Panc1 (cell line): Measurements from ENCODE around the gene AVL9. TPM values are rescaled to one million over a fixed set of nuclear protein-coding genes. Genes with fewer than 3 reads are reported as not detected.

ENCODE experiments used
- ATAC-seq: fragments of 200-7000 bp; cut with Tn5 transposase; 2 replicates; pipeline ENCODE4 v1.9.1; 2020; ENCODE audit warnings: mild to moderate bottlenecking, moderate library complexity
- Bru-seq: library from RNA; stranded (reverse); fragments of 400-500 nt; gene quantifications from one replicate; lab custom pipeline; 2021; lab: Mats Ljungman, UMichigan
- BruChase-seq, 2 experiments: library from RNA; stranded (reverse); fragments of 400-500 nt; gene quantifications; one replicate each; lab custom pipeline; 2021; lab: Mats Ljungman, UMichigan
- BruUV-seq: library from RNA; stranded (reverse); fragments of 400-500 nt; replicated peaks from 2 replicates; lab custom pipeline; 2021; lab: Mats Ljungman, UMichigan
- CTCF ChIA-PET: fragments of 300-600 bp; sonication (Branson Sonifier 250); formaldehyde crosslinking; loops from one replicate; lab custom pipeline; 2022; ENCODE audit warnings: antibody characterized with exemption; lab: Charles Lee
- POLR2A ChIA-PET: fragments of 300-600 bp; sonication (Branson Sonifier 250); formaldehyde crosslinking; loops from one replicate; lab custom pipeline; 2022; ENCODE audit warnings: antibody characterized with exemption; lab: Charles Lee
- DNase-seq: peaks from one replicate; pipeline ENCODE4 v3.0.0-alpha.2; 2010; ENCODE audit warnings: low read depth, low spot score
- H3K27ac ChIP-seq: 2 replicates; pipeline ENCODE4 v1.5.1; 2011; ENCODE audit warnings: mild to moderate bottlenecking, low read length, inconsistent platforms
- H3K27me3 ChIP-seq: fragments of 200-500 bp; sonication (Bioruptor generic); 2 replicates; pipeline ENCODE4 v1.6.0; 2014; ENCODE audit warnings: low read length, inconsistent platforms; ENCODE audit not compliant: control insufficient read depth, insufficient read depth
- H3K36me3 ChIP-seq: fragments of 200-500 bp; sonication (Bioruptor generic); 2 replicates; pipeline ENCODE4 v1.5.1; 2014; ENCODE audit warnings: inconsistent platforms, mild to moderate bottlenecking, low read length, moderate library complexity; ENCODE audit not compliant: control insufficient read depth, insufficient read depth
- H3K4me1 ChIP-seq: 2 replicates; pipeline ENCODE4 v1.5.1; 2011; ENCODE audit warnings: inconsistent platforms, mild to moderate bottlenecking, low read length, moderate library complexity; ENCODE audit not compliant: control insufficient read depth, insufficient read depth
- H3K4me3 ChIP-seq, 2 experiments: 2 replicates each; pipeline ENCODE4 v1.5.1; 2011 to 2012; ENCODE audit warnings: low read depth in 2 of 2, low read length in 2 of 2, mild to moderate bottlenecking in 2 of 2, inconsistent platforms in 1 of 2, moderate library complexity in 1 of 2
- H3K9me3 ChIP-seq: fragments of 200-500 bp; sonication (Bioruptor generic); 2 replicates; pipeline ENCODE4 v1.5.1; 2014; ENCODE audit warnings: low read depth, mild to moderate bottlenecking, inconsistent platforms, low read length, moderate library complexity; ENCODE audit not compliant: control insufficient read depth, insufficient read depth
- CTCF ChIP-seq: fragments of 450-650 bp; IDR thresholded peaks from 2 replicates; pipeline ENCODE4 v1.5.1; 2017; ENCODE audit warnings: mild to moderate bottlenecking
- POLR2AphosphoS5 ChIP-seq: IDR thresholded peaks from 2 replicates; pipeline ENCODE4 v1.6.1; 2012; ENCODE audit warnings: mild to moderate bottlenecking, low read depth, low read length, moderate library complexity
- REST ChIP-seq, 2 experiments: IDR thresholded peaks; 2 replicates each; pipeline ENCODE4 v1.6.1; 2011 to 2012; ENCODE audit warnings: low read depth in 2 of 2, control low read depth in 1 of 2, low read length in 1 of 2, mild to moderate bottlenecking in 1 of 2, moderate library complexity in 1 of 2; ENCODE audit not compliant: insufficient read depth in 1 of 2
- SIN3A ChIP-seq: IDR thresholded peaks from 2 replicates; pipeline ENCODE4 v1.6.1; 2012; ENCODE audit warnings: low read depth, mild to moderate bottlenecking, low read length, moderate library complexity, borderline replicate concordance; ENCODE audit not compliant: insufficient read depth
- TCF7L2 ChIP-seq: IDR thresholded peaks from 2 replicates; pipeline ENCODE4 v1.6.1; 2011; ENCODE audit warnings: mild to moderate bottlenecking, low read depth, low read length, inconsistent platforms
- in situ Hi-C: cut with HindIII; loops from 2 replicates; pipeline ENCODE4 v1.10.0; 2016; ENCODE audit warnings: low sequenced_read_pairs, low pct_unique_long_range_greater_than_20kb
- intact Hi-C: fragments of 100-400 bp; cut with micrococcal nuclease; formaldehyde crosslinking; loops from one replicate; pipeline ENCODE4 v1.10.0; 2022; ENCODE audit not compliant: unreplicated experiment
- long read RNA-seq: library from polyadenylated mRNA; unstranded; transcript quantifications from one replicate; pipeline ENCODE4 v2.0.0, GENCODE V29; 2021; ENCODE audit not compliant: unreplicated experiment
- polyA plus RNA-seq: library from polyadenylated mRNA; unstranded; fragments of >200 nt; gene quantifications from one replicate; pipeline ENCODE4 v1.2.1, GENCODE V29; 2012; ENCODE audit warnings: missing spikeins; ENCODE audit not compliant: insufficient read length
- total RNA-seq: library from RNA; stranded (reverse); gene quantifications from one replicate; pipeline ENCODE4 v1.2.1, GENCODE V29; 2021; ENCODE audit not compliant: unreplicated experiment

Gene AVL9
- 66.6 TPM for total RNA-seq
- polyA plus RNA-seq: 22.3 TPM
- Bru-seq, nascent RNA: percentile 95 among the genes with signal in this experiment
- BruChase-seq, experiment 1, labeled RNA remaining after a 2-hour chase: percentile 93 among the genes with signal in this experiment
- percentile 87 among the genes with signal in this experiment for BruChase-seq, experiment 2, labeled RNA remaining after a 6-hour chase
- long read RNA-seq, full-length matches to known transcripts: 21 of 64 reads
- long read RNA-seq, partial matches to known transcripts: 2 of 64 reads
- long read RNA-seq, other reads (novel, unspliced or antisense): 41 of 64 reads

- Histone ChIP-seq H3K27me3 (no peaks in the 10 kb centered on the region), H3K9me3 (no peaks in the 10 kb centered on the region), H3K36me3 (no peaks in the 10 kb centered on the region; the same call in 1 of the 2 replicates), H3K4me1 (peaks cover 6% of the 10 kb centered on the region), H3K4me3 (peak within 1 kb of the TSS; percentile 79 to 98), H3K27ac (peak within 1 kb of the TSS; percentile 98)
- DNase-seq: peak; percentile 79
- POLR2A ChIA-PET: interaction anchor here (0.5 to 0.9 kb wide), 5 partner anchors 40 to 551 kb away, joined by 3 to 7 read pairs (median 4); no protein-coding TSS in a partner anchor
- intact Hi-C loops: loop anchor here (10.0 kb wide), 2 partner anchors 69 to 169 kb away; no protein-coding TSS in a partner anchor
- in situ Hi-C loops: no loop called here
- TF ChIP-seq POLR2AphosphoS5 (peak; percentile 98), SIN3A (peak; percentile 84; the same call in 1 of the 2 replicates), REST (IDR thresholded peaks at IDR 0.05; ENCODE audit: insufficient read depth in 1 of 2, low read depth in 2 of 2, low read length in 1 of 2) (no peak; a peak in 1 of 4 replicates), CTCF (no peak)
- BruUV-seq: no TSS peak
- ATAC-seq: peak; percentile 99
- CTCF ChIA-PET: interaction anchor here (0.6 kb wide), 1 partner anchor 419 kb away, joined by 9 read pairs; no protein-coding TSS in a partner anchor
Measured at GRCh38 chr7:32495298-32496051, at the start of gene AVL9. TSS of gene AVL9 (plus strand) at chr7:32495489. CDS start at chr7:32495710, 221 bp downstream.

- intact Hi-C loops: no loop called here
- BruUV-seq: no TSS peak
- ATAC-seq (no peak), DNase-seq (no peak)
- in situ Hi-C loops: no loop called here
- ChIA-PET POLR2A (no interaction called here), CTCF (no interaction called here)
- Histone ChIP-seq H3K27me3 (peaks cover 2% of the 10 kb centered on the region; the same call in 1 of the 2 replicates), H3K36me3 (no peaks in the 10 kb centered on the region), H3K4me3 (no peak overlapping the region), H3K27ac (no peak overlapping the region), H3K9me3 (no peaks in the 10 kb centered on the region), H3K4me1 (no peaks in the 10 kb centered on the region)
- TF ChIP-seq TCF7L2 (no peak), REST (IDR thresholded peaks at IDR 0.05; ENCODE audit: insufficient read depth in 1 of 2, low read depth in 2 of 2, low read length in 1 of 2) (no peak), SIN3A (no peak), CTCF (no peak), POLR2AphosphoS5 (no peak)
Measured at GRCh38 chr7:32447218-32447617, 48.1 kb upstream of the AVL9 start.
